ENCODE results near the gene ABHD10.

- TF ChIP-seq SIN3A (IDR thresholded peaks at IDR 0.05; ENCODE audit: borderline replicate concordance, insufficient read depth, low read length) (no peak), REST (IDR thresholded peaks at IDR 0.05; ENCODE audit: insufficient read depth in 1 of 2, low read depth in 2 of 2, low read length in 2 of 2) (no peak), TAF1 (IDR thresholded peaks at IDR 0.05; ENCODE audit: borderline replicate concordance, insufficient read depth, low read length) (no peak), POLR2AphosphoS5 (IDR thresholded peaks at IDR 0.05; ENCODE audit: low read depth, low read length) (no peak)
Measured at GRCh38 chr3:111947231-111947630, 31.6 kb upstream of the ABHD10 start.
